Measurements from ENCODE around the gene CLEC11A. TPM values are rescaled to one million over a fixed set of nuclear protein-coding genes. Genes with fewer than 3 reads are reported as not detected.
A peak's percentile ranks its signal among the peaks of the same experiment; 100 is the strongest.
"Not testable (repeated sequence)": the region's sequence is repeated elsewhere in the genome, so short reads cannot be mapped to it uniquely, and the experiment has no call there.

Gene CLEC11A
- total RNA-seq, 1 donor from 2014 or later, result 65.5 TPM

DNA sequence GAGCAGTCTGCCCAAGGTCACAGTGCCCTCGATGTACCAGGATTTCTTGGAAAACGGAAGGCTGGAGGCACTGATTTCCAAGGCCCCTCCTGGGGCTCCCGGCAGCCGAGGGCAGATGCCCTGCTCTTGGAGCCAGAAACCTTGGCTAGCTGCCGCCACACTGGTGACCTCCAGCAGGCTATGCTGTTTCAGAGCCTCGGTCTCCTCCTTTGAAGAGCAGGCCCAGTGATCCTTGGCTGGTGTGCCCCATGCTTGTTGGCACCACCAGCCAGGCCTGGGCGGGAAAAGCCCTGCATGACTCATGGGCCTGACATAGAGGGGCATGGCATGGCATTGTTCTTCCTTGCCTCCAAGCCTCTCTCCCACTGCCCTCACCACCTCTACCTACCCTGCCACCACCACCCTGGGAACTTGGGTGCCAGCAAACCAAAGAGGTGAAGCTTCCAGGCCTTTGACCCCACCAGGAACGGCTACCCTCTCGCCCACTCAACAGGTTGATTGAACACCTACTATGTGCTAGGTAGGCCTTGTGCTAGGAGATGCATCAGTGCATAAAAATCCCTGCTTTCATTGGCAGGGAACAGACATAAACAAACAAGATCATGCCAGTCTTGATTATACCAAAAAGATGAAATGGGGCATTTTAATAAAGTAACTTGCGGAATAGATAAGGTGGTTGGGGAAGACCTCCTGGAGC lies 1.6 kb upstream of the CLEC11A start:
- DNase-seq (ENCODE audit: low spot score), result no peak

DNA sequence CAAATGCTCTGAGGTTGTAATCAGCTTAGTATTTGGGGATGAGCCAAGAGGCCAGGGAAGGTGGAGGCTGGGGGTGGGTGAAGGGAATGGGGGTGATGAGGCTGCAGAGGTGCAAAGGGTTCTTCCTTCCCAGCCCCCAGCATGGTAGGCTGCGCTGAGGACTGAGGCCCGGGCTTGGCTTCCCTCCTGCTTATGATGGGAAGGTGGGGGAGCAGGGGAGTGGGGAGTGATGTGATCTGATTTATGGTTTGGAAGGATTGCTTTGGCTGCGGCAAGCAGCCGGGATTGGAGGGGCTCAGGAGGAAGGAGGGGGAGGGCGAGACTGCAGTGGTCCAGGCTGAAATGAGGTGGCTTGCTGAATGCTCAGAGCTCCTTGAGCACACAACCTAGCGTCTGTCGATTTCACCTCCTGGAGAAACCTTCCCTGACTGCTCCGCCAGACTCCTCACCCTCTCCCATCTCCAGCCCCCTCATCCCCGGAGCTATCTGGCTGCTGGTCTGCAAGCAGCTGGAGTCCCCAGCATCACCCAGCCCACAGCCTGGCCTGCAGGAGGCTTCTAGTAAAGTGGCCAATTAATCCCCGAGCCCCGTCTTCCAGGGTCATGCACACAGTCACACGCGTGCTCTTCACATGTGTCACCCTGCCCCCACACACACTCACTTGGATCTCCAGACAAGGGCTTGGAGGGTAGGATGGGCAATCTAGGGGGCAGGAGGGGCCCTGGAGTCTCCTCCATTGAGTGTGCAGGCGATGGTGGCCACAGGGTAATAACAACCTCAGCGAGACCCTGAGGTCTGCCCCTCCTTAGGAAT lies 757 bp upstream of the CLEC11A start:
- DNase-seq (ENCODE audit: low spot score), result peak; percentile 23

DNA sequence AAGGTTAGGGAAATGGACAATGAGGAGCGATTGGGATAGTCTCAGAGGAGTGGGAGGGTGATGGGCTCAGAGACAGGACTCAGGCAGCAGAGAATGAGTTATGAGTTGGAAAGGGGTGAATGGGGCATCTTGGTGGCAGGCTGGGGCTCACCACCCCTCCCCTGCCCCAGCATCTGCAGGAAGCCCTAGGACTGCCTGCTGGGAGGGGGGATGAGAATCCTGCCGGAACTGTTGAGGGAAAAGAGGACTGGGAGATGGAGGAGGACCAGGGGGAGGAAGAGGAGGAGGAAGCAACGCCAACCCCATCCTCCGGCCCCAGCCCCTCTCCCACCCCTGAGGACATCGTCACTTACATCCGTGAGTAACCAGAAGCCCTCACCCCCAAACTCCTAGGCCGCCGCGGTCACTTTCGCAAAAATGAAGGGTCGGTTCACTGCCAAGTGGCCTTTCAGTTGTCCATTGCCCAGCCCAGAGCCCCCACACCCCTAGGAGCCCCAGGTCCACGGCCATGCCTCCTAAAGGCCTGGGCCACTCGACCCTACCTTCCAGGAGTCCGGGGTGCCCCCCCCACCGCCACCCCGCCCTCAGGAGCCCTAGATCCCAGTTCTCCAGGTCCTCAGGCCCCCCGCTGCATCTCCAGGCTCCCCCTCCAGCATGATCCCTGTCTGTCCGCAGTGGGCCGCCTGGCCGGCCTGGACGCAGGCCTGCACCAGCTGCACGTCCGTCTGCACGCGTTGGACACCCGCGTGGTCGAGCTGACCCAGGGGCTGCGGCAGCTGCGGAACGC lies 764 bp downstream of the CLEC11A start:
- peak; percentile 52 for DNase-seq (ENCODE audit: low spot score)

DNA sequence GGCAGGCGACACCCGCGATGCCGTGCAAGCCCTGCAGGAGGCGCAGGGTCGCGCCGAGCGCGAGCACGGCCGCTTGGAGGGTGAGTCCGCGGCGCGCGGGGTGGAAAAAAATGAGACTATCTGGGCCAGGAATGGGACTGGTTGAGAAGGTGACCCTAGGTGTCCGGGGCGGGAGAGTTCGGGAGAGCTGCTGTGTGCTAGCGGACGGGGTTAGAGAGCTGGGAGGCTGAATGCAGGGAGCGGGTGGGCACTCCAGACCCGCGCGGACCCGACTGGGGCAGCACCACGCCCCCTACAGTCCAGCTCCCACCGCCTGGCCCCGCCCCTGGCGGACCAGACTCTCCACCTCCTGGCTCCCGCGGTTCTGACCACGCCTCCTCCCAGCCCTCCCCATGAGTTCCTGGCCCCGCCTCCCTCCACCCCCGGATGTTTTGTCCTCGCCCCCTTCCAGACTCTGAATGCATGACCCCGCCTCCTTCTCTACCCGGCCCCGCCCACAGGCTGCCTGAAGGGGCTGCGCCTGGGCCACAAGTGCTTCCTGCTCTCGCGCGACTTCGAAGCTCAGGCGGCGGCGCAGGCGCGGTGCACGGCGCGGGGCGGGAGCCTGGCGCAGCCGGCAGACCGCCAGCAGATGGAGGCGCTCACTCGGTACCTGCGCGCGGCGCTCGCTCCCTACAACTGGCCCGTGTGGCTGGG lies 1.5 kb downstream of the CLEC11A start:
- DNase-seq (ENCODE audit: low spot score), result peak; percentile 100

DNA sequence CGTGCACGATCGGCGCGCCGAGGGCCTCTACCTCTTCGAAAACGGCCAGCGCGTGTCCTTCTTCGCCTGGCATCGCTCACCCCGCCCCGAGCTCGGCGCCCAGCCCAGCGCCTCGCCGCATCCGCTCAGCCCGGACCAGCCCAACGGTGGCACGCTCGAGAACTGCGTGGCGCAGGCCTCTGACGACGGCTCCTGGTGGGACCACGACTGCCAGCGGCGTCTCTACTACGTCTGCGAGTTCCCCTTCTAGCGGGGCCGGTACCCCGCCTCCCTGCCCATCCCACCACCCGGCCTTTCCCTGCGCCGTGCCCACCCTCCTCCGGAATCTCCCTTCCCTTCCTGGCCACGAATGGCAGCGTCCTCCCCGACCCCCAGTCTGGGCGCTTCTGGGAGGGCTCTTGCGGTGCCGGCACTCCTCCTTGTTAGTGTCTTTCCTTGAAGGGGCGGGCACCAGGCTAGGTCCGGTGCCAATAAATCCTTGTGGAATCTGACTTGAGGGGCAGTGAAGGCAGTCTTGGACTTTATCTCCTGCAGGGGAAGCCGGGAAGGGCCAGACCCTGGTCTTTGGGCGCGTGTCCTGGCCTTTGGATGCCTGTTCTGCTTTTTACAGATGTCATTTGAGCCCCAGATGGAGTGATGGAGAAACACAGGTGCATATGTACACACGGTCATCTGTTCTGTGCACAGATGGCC lies 2.2 kb downstream of the CLEC11A start:
- DNase-seq (ENCODE audit: low spot score), result peak; percentile 22

DNA sequence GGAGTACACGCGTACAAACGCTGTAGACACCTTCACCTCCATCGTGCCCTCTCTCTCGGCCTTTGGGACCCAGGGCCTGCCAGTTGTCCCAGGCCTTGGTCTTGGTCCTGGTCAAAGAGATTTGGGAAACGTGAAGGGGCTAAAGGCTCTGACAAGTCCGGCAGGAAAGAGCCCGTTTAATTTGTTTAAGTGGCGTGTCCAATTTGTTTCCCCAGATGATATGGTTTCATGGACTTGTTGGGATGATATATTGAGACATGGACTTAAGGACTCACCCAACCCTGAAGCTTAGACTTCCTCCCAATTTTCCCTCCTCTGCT lies 2.7 kb downstream of the CLEC11A start:
- DNase-seq (ENCODE audit: low spot score), result no peak

DNA sequence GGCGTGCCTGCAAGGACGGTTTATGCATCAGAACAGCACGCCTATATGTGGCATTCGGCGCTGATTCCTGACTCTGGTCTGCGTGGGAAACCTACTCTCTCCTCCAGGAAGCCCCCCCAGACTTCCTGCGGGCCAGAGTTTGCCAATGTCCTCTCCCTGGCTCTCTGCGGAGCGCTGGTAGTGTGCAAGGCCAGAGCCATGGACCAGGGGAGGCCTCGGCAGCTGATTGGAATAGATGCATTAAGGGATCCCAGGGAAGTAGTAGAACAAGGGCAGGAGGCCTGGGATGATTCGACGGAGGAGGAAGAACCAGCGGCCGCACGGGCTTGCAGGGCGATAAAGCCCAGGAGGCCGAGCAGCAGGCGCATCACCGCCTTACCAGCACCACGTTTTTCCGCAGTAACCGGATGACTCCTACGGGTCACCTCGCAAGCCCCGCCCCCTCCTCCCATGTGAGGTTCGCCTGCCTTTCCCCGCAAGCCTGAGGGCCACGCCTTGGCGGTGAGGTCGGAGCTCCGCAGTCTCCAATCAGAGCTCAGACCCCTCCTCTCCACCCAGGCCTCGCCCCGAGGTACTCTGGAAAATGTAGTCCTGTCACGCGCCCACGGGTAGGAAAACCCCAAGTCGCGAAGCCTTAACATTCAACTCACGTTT lies 5.0 kb downstream of the CLEC11A start:
- DNase-seq (ENCODE audit: low spot score), result peak; percentile 81

DNA sequence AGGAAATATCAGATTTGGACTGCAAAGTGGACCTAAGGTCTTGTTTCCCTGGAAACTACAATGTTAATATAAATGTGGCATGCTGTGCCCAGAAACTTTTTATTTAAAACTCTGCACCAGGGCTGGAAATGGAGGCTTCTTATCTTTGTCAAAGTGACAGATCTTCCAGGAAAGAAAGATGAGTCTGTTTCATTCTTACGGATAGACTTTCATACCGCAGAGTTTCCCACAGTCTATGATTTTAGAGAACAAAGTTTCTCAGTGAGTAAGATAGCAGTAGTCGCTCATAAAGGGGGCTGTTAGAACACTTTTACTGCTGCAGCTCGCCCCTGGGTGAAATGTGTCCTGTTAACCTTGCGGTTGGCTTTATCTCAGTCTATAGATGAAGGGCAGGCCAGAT lies 6.7 kb downstream of the CLEC11A start:
- DNase-seq (ENCODE audit: low spot score), result no peak

DNA sequence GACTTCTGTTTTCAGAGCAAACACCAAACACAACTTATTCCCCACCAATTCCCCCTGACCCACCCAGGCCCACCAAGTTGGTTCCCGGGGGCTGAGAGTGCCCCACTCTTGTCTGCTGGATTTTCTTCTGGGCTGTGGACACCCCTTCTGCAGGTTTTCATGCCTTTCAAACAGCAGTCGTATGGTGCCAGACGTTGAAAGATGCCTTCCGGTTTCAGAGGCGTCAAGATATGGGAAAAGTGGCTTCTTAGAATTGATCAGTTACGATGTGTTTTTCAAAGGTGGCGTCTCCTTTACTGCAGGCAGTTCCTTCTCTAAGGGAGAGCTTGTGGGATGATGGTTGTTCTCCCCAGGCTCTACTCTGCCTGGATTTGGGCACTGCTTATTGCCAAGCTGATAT lies 12.7 kb downstream of the CLEC11A start:
- no peak for DNase-seq (ENCODE audit: low spot score)

DNA sequence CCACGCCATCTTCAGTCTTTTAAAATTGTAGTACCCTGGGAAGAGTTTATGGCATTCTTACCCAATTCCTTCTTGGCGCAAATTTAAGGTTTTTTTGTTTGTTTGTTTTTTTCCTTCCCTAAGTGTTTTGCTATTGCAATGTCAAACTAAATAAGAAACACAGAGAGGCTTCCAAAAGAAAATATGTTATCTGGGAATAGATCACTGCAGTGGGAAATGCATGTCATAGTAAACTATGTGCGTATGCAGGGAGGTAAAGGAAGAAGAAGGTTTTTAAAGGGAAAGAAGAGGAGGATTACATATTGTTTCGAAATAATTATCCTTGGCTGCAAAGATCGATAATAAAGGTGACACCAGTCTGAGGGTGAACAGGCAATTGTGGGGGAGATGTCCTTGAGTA lies 13.2 kb downstream of the CLEC11A start:
- no peak for DNase-seq (ENCODE audit: low spot score)

DNA sequence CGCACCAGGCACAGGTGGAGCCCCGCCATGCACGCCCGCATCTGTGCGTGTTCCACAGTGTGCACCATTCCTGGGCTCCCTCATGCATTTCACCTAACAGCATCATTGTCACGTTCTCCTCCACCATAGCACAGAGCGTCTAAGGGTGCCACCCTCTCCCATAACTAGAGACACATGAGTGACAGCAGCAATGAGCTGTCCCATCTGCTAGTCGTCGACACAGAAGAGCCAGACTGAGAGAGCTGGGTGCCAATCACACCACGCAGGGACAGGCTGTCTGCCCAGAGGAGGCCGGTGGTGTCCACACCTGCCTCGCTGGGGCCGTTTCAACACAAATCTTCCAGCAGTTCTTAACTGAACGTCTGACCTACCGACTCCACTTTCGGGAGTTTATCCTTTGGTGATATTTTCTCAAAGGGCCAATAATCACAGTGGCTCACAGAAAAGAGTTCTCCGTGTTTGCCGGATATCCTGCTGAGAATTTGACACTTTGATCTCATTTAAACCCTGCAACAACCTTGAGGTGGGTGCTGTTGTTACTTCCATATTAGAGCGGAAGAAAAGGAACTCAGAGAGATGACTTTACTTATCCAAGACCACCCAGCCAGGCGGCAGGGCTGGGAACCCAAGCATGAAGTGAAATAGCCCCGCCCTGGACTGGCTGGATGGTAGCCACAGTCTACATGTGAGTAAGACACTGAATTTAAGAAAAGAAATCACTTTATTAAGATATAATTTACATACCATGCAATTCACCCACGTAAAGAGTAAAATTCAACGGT lies 16.2 kb downstream of the CLEC11A start:
- DNase-seq (ENCODE audit: low spot score), result no peak

DNA sequence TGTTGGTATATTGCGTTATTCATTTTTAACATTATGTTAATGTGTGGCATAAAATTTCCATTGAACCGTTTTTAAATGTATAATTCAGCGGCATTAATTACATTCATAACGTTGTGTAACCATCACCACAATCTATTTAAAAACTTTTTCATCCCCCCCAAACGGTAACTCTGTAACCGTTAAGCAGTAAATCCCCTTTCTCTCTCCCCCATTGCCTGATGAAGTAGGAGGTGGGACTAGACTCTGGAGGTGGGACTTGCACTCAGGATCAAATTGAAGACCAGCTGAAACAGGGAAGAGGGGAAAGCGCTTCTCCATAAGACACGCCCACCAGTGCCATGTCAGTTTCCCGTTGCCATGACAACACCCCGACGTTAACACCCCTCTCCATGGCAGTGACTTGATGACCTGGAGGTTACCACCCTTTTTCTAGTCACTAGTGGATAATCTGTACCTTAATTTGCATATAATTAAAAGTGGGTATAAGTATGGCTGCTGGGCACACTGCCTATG lies 16.8 kb downstream of the CLEC11A start:
- DNase-seq (ENCODE audit: low spot score), result no peak

DNA sequence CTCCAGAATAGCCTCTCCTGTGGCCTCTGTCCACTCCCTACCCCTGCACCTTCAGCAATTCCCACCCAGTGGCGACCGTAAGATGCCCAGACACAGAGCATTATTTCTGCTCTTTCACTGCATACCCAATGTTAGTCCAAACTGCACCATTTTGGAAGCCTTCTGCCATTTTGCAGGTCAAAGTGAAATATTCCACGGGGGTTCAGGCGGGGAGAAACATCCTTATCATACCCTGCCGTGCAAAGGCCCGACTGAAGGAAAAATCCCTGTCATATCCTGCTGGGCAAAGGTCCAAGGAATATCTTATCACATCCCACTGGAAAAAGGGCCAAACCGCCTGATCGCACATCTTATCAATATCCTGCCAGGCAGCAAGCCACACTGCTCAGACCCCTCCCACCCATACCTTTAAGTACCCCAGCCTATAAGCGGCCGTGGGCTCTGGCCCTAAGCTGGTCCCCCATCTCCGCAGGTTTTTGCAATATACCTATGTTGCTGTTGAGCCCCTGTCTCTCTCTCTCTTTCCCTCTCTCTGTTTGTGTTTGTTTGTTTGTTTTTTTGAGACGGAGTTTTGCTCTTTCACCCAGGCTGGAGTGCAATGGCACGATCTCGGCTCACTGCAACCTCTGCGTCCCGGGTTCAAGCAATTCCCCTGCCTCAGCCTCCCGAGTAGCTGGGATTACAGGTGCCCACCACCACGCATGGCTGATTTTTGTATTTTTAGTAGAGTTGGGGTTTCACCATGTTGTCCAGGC lies 18.2 kb downstream of the CLEC11A start:
- DNase-seq (ENCODE audit: low spot score), result no peak

DNA sequence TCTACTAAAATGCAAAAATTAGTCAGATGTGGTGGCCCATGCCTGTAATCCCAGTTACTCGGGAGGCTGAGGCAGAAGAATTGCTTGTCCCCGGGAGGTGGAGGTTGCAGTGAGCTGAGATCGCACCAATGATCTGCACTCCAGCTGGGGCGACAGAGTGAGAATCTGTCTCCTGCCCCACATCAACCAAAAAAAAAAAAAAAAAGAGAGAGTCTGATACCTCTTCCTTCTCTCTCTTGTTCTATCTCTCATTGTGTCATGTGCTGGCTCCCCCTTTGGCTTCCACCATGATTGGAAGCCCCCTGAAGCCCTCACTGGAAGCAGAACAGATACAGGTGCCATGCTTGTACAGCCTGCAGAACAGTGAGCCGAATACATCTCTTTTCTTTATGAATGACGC lies 20.4 kb downstream of the CLEC11A start:
- no peak for DNase-seq (ENCODE audit: low spot score)

DNA sequence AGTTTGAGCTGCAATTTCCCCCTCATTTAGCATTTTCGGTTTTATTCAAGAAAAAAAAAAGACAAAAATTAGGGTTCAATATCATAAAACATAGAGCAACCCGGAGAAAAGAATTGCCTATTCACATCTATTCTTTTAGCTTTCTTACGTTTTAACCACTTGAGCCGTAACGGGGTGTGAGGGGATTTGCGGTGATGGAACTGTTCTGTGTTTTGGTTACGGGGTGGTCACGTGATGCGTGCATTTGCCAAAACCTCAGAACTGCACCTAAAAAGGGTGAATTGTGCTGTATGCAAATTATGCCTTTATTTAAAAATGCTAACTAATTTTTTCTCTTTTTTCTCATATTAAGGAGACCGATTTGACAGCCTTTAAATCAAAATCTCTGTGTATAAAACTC lies 22.1 kb downstream of the CLEC11A start:
- no peak for DNase-seq (ENCODE audit: low spot score)

DNA sequence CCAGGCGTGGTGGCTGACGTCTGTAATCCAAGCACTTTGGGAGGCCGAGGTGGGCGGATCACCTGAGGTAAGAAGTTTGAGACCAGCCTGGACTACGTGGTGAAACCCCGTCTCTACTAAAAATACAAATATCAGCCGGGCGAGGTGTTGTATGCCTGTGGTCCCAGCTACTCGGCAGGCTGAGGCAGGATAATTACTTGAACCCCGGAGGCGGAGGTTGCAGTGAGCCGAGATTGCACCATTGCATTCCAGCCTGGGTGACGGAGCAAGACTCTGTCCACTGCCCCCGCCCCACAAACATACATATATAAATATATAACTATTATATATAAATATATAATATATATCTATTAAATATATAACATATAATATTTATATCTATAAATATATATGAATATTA lies 24.0 kb downstream of the CLEC11A start:
- DNase-seq (ENCODE audit: low spot score), result not testable (repeated sequence)

DNA sequence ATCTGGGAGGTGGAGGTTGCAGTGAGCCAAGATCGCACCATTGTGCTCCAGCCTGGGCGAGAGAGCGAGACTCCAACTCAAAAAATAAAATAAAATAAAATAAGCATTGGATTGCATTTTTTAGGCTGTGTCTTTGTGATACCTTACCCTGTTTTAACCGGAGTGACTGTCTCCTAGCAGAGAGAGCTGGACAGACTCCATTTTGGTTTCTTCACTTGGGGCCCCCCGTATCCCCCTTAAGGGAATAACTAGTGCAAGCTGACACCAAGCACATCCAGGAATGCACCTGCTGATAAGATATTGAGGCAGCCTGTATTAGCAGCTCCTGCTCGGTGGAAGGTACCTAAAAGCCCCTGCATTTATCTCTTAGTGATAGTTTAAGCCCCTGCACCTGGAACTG lies 26.3 kb downstream of the CLEC11A start:
- no peak for DNase-seq (ENCODE audit: low spot score)

DNA sequence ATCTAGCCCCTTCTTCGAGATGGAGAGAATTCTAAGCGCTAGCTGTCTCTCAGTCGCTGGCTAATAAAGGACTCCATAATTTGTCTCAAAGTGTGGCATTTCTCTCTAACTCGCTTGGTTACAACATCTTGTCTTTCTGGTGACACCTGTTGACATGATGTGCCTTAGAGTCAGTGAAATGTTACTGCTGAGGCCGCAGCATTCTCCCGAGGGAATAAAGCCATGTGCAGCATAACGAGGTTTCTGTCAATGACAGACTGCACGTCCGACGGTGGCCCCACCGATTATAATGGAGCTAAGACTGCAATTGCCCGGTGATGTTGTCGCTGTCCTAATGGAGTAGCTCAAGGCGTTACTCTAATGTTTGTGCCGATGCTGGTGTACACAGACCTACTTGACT lies 26.8 kb downstream of the CLEC11A start:
- DNase-seq (ENCODE audit: low spot score), result no peak

DNA sequence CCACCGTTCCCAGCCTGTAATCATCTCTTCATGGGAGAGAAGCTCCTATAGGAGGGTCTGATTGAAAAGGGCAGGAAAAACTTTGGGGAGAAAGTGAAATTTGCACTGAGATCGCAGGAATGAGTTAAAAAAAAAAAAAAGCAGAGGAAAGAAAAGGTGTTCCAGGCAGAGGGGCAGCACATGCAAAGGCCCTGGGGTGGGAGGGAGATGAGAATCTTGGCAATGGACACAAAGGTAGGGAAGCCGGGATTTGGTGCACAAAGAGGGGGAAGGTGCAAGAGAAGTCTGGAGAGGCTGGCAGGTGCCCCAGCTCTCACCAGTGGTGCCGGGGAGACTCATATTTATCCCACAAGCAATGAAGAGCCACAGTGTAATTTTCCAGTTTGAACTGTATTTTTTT lies 30.7 kb downstream of the CLEC11A start:
- no peak for DNase-seq (ENCODE audit: low spot score)

Measured in umbilical cord (tissue), 2 donors.